GM20000 (cell line): ENCODE results near the gene SVOP.
"Not testable (repeated sequence)": the region's sequence is repeated elsewhere in the genome, so short reads cannot be mapped to it uniquely, and the experiment has no call there.

Experiments
- DNase-seq: peaks from one replicate; pipeline ENCODE4 v3.0.0; 2012; ENCODE audit warnings: low spot score
- TF ChIP-seq, protein P1 (sequence below): IDR thresholded peaks from 2 replicates; pipeline ENCODE4 v1.5.1; 2012; ENCODE audit warnings: mild to moderate bottlenecking, control low read depth; ENCODE audit errors: extremely low read depth, missing control alignments

The SVOP gene

DNA sequence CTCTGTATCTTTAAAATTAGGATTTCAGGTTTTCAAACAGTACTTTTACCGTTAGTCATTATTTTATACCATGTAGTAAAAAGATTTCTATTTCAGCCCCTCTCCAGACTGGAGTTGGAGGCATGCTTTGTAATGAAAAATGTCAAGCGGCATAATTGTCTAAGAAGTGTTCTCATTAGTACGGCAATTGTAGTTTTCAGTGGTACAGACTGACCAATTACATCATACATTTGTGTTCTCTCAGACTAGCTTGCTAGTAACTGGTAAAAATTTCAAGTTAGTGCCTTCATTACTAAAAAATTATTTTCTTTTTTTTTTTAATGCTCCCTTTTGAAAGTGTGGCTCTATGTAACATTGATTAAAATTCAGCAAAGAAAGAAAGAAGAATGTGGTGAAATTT lies 36.0 kb upstream of the SVOP start:
- TF ChIP-seq, protein P1, sequence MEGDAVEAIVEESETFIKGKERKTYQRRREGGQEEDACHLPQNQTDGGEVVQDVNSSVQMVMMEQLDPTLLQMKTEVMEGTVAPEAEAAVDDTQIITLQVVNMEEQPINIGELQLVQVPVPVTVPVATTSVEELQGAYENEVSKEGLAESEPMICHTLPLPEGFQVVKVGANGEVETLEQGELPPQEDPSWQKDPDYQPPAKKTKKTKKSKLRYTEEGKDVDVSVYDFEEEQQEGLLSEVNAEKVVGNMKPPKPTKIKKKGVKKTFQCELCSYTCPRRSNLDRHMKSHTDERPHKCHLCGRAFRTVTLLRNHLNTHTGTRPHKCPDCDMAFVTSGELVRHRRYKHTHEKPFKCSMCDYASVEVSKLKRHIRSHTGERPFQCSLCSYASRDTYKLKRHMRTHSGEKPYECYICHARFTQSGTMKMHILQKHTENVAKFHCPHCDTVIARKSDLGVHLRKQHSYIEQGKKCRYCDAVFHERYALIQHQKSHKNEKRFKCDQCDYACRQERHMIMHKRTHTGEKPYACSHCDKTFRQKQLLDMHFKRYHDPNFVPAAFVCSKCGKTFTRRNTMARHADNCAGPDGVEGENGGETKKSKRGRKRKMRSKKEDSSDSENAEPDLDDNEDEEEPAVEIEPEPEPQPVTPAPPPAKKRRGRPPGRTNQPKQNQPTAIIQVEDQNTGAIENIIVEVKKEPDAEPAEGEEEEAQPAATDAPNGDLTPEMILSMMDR, result no peak
- DNase-seq, result no peak

DNA sequence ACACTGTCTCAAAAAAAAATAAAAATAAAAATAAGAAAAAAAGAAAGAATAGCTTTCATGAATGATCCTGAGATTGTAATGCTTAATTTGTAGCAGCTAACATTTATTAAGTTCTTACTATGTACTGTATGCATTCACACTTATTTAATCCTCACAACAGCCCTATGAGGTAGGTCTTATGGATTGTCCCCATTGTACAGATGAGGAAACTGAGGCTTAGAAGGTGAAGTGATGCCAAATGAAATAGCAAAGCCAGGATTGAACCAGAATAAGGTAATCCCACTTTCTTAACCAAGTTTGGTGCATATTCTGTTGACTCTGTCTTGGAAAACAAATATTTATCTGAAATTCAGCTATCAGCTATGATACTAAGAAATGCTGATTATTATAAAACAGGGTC lies 33.7 kb upstream of the SVOP start:
- DNase-seq, result no peak
- TF ChIP-seq, protein P1, result no peak

DNA sequence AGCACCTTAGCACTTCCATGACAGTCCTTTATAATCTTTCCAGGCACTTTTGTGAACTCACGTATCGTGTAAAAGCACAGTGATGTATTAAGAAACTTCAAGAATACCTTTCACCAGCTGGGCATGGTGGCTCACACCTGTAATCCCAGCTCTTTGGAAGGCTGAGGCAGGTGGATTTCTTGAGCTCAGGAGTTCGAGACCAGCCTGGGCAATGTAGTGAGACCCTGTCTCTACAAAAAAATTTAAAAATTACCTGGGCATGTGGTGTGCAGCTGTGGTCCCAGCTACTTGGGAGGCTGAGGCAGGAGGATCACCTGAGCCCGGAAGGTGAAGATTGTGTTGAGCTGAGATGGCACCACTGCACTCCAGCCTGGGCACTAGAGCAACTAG lies 33.3 kb upstream of the SVOP start:
- DNase-seq, result not testable (repeated sequence)

DNA sequence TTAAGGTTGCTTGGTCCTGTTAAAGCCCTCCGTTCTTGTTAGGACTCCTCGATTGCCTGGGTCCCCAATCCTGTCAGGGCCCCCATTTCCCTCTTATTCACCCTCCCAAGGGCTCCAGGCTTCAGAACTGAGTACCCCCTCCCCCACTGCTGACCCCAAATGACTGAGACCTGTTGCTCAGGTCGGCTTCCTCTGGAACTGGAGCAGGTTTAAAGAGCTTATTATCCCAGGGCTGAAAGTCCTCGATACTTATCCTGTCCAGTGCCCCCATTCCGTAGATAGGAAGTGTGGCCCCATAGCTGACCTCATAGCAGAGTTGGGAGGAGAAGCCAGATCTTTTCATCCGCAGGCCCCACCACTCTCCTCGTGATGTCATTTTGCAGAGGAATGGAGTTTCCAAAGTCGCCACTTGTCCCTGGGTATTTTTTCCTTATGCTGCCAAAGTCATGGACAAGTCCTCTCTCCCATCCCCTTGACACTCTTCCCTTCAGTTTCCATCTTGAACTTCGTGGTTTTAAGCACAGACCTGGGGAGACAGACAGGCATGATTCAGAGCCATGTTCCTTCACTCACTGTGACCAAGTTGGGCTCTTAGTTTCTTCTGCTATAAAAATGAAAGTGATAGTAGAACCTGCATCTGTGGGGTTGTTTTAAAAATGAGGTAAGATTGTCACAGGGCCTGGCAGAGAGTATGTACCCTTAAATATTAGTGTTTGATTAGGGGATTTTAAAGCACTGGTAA lies 32.7 kb upstream of the SVOP start:
- TF ChIP-seq, protein P1, result no peak
- DNase-seq, result peak; percentile 79

DNA sequence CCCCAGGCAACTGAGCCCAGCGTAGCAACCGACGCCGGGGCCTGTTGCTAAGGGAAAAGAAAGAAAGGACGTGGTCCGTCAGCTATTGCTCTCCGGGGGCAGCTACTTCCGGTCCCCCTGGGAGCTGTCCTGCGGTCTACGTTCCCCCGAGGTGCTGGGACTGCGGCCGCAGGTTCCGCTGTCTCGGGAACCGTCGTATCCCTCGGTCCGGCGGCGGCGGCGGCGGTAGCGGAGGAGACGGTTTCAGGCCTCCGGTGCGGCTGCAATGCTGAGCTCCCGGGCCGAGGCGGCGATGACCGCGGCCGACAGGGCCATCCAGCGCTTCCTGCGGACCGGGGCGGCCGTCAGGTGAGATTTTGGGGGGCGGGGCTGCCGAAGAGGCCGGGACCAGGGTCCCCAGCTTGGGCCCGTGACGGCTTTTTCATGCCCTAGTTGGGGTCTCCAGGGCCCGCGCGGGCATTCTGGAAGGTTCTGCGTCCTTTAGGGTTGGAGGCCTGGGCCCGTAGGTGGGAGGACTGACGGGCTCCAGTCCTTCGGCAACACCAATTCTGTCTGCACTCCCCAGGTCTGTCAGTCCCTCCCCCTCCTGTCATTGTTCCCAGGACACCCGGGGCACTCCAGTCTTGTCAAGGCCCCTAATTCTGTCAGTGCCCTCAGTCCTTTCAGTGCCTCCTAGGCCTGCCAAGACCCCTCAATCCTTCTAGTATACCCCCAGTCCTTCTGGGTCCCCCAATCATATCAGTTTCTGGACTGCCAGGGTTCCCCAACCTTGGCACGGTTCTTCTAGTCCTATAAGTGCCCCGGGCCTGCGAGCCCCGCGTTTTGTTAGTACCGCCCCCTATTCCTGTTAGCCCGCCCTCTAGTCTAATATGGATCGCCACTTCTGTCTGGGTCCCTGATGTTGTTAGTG lies 31.8 kb upstream of the SVOP start, which contains the start of gene USP30:
Gene USP30, plus strand, starts transcription at position 163 of the 910 bp plus-strand sequence. Its CDS starts 103 bp downstream, at position 266.
- TF ChIP-seq, protein P1, result no peak
- peak; percentile 89 for DNase-seq

DNA sequence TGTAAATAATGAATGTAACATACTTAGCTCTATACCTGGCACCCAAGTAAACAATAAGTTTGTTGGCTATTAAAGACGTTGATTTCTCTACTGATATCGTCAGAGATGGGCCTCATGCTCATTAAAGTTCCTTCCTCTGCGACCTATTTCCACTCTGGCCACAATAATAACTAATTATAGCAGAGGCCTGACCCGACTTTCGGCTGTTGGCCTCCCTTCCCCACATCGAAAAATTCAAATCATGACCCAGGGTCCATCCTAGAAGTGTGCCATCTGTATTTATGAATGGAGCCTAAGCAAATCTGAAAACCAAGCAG lies 31.2 kb upstream of the SVOP start:
- TF ChIP-seq, protein P1, result no peak
- no peak for DNase-seq

DNA sequence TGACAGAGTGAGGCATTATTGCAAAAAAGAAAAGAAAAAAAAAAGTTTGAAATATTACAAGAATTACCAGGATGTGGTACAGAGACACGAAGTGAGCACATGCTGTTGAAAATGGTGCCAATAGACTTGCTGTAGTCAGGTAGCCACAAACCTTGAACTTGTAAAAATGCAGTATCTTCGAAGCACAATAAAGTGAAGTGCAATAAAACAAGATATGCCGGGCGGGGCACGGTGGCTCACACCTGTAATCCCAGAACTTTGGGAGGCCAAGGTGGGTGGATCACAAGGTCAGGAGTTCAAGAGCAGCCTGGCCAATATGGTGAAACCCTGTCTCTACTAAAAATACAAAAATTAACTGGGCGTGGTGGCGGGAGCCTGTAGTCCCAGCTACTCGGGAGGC lies 28.9 kb upstream of the SVOP start:
- not testable (repeated sequence) for DNase-seq

DNA sequence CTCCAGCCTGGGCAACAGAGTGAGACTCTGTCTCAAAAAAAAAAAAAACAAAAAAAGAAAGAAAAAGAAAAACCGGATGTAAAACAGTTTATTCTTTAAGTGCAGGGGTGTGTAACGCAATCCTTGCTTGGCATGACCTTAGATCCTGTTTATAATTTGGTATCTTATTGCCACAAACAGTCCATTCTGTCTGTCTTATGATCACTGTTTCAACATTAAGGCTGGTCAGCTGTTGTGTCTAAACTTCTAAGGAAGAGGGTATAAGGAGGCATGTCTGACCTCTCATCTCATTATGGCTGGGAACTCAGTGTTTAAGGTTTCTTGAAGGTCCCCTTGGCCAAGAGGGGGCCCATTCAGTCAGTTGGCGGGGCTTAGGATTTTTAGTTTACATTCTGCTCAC lies 27.8 kb upstream of the SVOP start:
- DNase-seq, result not testable (repeated sequence)
